ENCODE results near the gene GYPE.
"Not testable (repeated sequence)": the region's sequence is repeated elsewhere in the genome, so short reads cannot be mapped to it uniquely, and the experiment has no call there.

GYPE gene

GRCh38 chr4:143905440-143905839 is at the start of gene GYPE:
TSS of gene GYPE (minus strand) at chr4:143905559. CDS start at chr4:143905507, 52 bp downstream.
- not testable (repeated sequence) for DNase-seq (ENCODE audit: low read depth)

GRCh38 chr4:143951458-143951972 is 46.2 kb upstream of the GYPE start:
- DNase-seq (ENCODE audit: low read depth), result not testable (repeated sequence)

GRCh38 chr4:143950967-143951366 is 45.6 kb upstream of the GYPE start:
- not testable (repeated sequence) for DNase-seq (ENCODE audit: low read depth)

- DNase-seq (ENCODE audit: low read depth), result not testable (repeated sequence)
Observed at GRCh38 chr4:143950185-143950584, 44.8 kb upstream of the GYPE start.

GRCh38 chr4:143947493-143947892 is 42.1 kb upstream of the GYPE start:
- not testable (repeated sequence) for DNase-seq (ENCODE audit: low read depth)

- not testable (repeated sequence) for DNase-seq (ENCODE audit: low read depth)
Observed at GRCh38 chr4:143940708-143941107, 35.3 kb upstream of the GYPE start.

GRCh38 chr4:143939528-143939927 is 34.2 kb upstream of the GYPE start:
- no peak for DNase-seq (ENCODE audit: low read depth)

- DNase-seq (ENCODE audit: low read depth), result not testable (repeated sequence)
Observed at GRCh38 chr4:143938890-143939289, 33.5 kb upstream of the GYPE start.

- no peak for DNase-seq (ENCODE audit: low read depth)
Observed at GRCh38 chr4:143921181-143921580, 15.8 kb upstream of the GYPE start.

GRCh38 chr4:143916485-143916884 is 11.1 kb upstream of the GYPE start:
- not testable (repeated sequence) for DNase-seq (ENCODE audit: low read depth)

- not testable (repeated sequence) for DNase-seq (ENCODE audit: low read depth)
Observed at GRCh38 chr4:143912478-143912877, 7.1 kb upstream of the GYPE start.

- DNase-seq (ENCODE audit: low read depth), result not testable (repeated sequence)
Observed at GRCh38 chr4:143911528-143912417, 6.4 kb upstream of the GYPE start.

- not testable (repeated sequence) for DNase-seq (ENCODE audit: low read depth)
Observed at GRCh38 chr4:143910906-143911305, 5.5 kb upstream of the GYPE start.

- DNase-seq (ENCODE audit: low read depth), result not testable (repeated sequence)
Observed at GRCh38 chr4:143907811-143908210, 2.5 kb upstream of the GYPE start.

- DNase-seq (ENCODE audit: low read depth), result not testable (repeated sequence)
Observed at GRCh38 chr4:143904431-143904830, 928 bp downstream of the GYPE start.

- DNase-seq (ENCODE audit: low read depth), result not testable (repeated sequence)
Observed at GRCh38 chr4:143890323-143890722, 15.0 kb downstream of the GYPE start.

- not testable (repeated sequence) for DNase-seq (ENCODE audit: low read depth)
Observed at GRCh38 chr4:143888189-143888588, 17.2 kb downstream of the GYPE start.

- DNase-seq (ENCODE audit: low read depth), result not testable (repeated sequence)
Observed at GRCh38 chr4:143884965-143885364, 20.4 kb downstream of the GYPE start.

GRCh38 chr4:143883529-143883928 is 21.8 kb downstream of the GYPE start:
- no peak for DNase-seq (ENCODE audit: low read depth)

GRCh38 chr4:143882892-143883291 is 22.5 kb downstream of the GYPE start:
- no peak for DNase-seq (ENCODE audit: low read depth)

GRCh38 chr4:143879561-143879960 is 25.8 kb downstream of the GYPE start:
- DNase-seq (ENCODE audit: low read depth), result not testable (repeated sequence)

GRCh38 chr4:143875357-143875756 is 30.0 kb downstream of the GYPE start:
- DNase-seq (ENCODE audit: low read depth), result not testable (repeated sequence)

All from fibroblast of gingiva (primary cell).